Ramos (cell line): ENCODE measurements around the gene KCNQ5.
"Not testable (repeated sequence)": the region's sequence is repeated elsewhere in the genome, so short reads cannot be mapped to it uniquely, and the experiment has no call there.

Experiments
- in situ Hi-C: fragments of 300-500 bp; cut with MboI; formaldehyde crosslinking; loops from one replicate; pipeline ENCODE4 v1.14.3; 2022; ENCODE audit warnings: low sequenced_read_pairs; ENCODE audit not compliant: unreplicated experiment

The KCNQ5 gene

GRCh38 chr6:73200247-73200646 lies 578.4 kb downstream of the KCNQ5 start:
- in situ Hi-C loops = no loop called here

- in situ Hi-C loops = no loop called here
Observed at GRCh38 chr6:73200735-73201134, 578.9 kb downstream of the KCNQ5 start.

GRCh38 chr6:73203098-73203497 lies 581.2 kb downstream of the KCNQ5 start:
- in situ Hi-C loops = no loop called here

GRCh38 chr6:73204252-73204651 lies 582.4 kb downstream of the KCNQ5 start:
- in situ Hi-C loops = no loop called here

- in situ Hi-C loops = no loop called here
Observed at GRCh38 chr6:73207221-73207837, 585.5 kb downstream of the KCNQ5 start.

- in situ Hi-C loops = no loop called here
Observed at GRCh38 chr6:73209117-73209516, 587.3 kb downstream of the KCNQ5 start.

GRCh38 chr6:73216859-73217258 lies 595.0 kb downstream of the KCNQ5 start:
- in situ Hi-C loops = no loop called here

- in situ Hi-C loops = no loop called here
Observed at GRCh38 chr6:73225396-73225795, 603.5 kb downstream of the KCNQ5 start, which contains the start of gene KHDC1L. TSS of gene KHDC1L (minus strand) at chr6:73225496. CDS start at chr6:73225408, 88 bp downstream.

GRCh38 chr6:73227606-73228255 lies 605.9 kb downstream of the KCNQ5 start:
- in situ Hi-C loops = no loop called here

- in situ Hi-C loops = no loop called here
Observed at GRCh38 chr6:73231986-73232391, 610.1 kb downstream of the KCNQ5 start.

GRCh38 chr6:73233048-73233447 lies 611.2 kb downstream of the KCNQ5 start:
- in situ Hi-C loops = no loop called here

- in situ Hi-C loops = not testable (repeated sequence)
Observed at GRCh38 chr6:73233971-73234370, 612.1 kb downstream of the KCNQ5 start.

- in situ Hi-C loops = no loop called here
Observed at GRCh38 chr6:73234733-73235132, 612.9 kb downstream of the KCNQ5 start.

GRCh38 chr6:73236144-73236750 lies 614.4 kb downstream of the KCNQ5 start:
- in situ Hi-C loops = no loop called here

- in situ Hi-C loops = no loop called here
Observed at GRCh38 chr6:73240730-73241129, 618.9 kb downstream of the KCNQ5 start.

GRCh38 chr6:73242001-73242400 lies 620.1 kb downstream of the KCNQ5 start:
- in situ Hi-C loops = no loop called here
